GM12865 (cell line): ENCODE data around the gene RRP12.

Source experiments
- DNase-seq: peaks from one replicate; pipeline ENCODE4 v3.0.0; 2010; ENCODE audit warnings: low read depth
- H3K4me3 ChIP-seq: 2 replicates; pipeline ENCODE4 v1.5.1; 2011; ENCODE audit warnings: mild to moderate bottlenecking, low read depth, low read length, control low read depth
- TF ChIP-seq, protein P1 (sequence below): IDR thresholded peaks from 2 replicates; pipeline ENCODE4 v1.5.1; 2011; ENCODE audit warnings: low read length, control low read depth, low read depth, inconsistent platforms; ENCODE audit not compliant: insufficient read depth; ENCODE audit errors: missing control alignments

RRP12 gene, protein sequence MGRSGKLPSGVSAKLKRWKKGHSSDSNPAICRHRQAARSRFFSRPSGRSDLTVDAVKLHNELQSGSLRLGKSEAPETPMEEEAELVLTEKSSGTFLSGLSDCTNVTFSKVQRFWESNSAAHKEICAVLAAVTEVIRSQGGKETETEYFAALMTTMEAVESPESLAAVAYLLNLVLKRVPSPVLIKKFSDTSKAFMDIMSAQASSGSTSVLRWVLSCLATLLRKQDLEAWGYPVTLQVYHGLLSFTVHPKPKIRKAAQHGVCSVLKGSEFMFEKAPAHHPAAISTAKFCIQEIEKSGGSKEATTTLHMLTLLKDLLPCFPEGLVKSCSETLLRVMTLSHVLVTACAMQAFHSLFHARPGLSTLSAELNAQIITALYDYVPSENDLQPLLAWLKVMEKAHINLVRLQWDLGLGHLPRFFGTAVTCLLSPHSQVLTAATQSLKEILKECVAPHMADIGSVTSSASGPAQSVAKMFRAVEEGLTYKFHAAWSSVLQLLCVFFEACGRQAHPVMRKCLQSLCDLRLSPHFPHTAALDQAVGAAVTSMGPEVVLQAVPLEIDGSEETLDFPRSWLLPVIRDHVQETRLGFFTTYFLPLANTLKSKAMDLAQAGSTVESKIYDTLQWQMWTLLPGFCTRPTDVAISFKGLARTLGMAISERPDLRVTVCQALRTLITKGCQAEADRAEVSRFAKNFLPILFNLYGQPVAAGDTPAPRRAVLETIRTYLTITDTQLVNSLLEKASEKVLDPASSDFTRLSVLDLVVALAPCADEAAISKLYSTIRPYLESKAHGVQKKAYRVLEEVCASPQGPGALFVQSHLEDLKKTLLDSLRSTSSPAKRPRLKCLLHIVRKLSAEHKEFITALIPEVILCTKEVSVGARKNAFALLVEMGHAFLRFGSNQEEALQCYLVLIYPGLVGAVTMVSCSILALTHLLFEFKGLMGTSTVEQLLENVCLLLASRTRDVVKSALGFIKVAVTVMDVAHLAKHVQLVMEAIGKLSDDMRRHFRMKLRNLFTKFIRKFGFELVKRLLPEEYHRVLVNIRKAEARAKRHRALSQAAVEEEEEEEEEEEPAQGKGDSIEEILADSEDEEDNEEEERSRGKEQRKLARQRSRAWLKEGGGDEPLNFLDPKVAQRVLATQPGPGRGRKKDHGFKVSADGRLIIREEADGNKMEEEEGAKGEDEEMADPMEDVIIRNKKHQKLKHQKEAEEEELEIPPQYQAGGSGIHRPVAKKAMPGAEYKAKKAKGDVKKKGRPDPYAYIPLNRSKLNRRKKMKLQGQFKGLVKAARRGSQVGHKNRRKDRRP (N-terminal part only)

DNA sequence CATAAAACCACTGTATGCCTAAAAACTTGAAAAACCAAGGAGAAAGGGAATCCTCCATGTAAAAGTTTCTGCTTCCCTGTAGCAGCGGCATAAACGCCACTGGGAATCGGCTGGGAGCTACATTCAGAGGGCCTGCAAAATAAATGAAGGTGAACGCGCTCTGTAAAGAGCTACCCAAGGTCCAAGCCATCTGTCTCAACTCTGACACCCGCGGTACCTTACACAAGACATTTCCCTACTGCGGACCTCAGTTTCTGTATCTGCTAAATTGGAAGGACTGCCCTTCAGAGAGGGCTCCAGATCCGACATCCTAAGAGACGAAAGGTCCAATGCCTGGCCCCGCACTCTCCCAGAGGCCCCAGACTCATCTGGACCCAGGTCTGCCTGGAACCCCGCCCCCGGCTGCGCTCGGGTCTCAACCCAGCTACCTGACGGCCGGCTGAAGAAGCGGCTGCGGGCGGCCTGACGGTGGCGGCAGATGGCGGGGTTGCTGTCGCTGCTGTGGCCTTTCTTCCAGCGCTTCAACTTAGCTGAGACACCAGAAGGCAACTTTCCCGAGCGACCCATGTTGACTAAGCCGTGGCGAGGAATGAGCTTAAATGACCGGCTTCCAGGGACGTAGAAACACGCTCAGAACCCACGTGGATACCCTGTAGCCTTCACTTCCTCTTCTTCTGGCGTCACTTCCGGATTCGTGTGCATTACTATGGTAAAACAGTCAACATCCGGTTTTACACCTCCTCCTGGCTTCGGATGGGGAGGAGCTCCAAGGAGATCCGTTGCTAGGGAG, at the start of gene RRP12:
Gene RRP12, minus strand, starts transcription at position 676 of the 790 bp plus-strand sequence. Its CDS starts 109 bp downstream, at position 567.
- DNase-seq, result peak; percentile 95
- H3K4me3 ChIP-seq, result peak within 1 kb of the TSS; percentile 74
- TF ChIP-seq, protein P1, sequence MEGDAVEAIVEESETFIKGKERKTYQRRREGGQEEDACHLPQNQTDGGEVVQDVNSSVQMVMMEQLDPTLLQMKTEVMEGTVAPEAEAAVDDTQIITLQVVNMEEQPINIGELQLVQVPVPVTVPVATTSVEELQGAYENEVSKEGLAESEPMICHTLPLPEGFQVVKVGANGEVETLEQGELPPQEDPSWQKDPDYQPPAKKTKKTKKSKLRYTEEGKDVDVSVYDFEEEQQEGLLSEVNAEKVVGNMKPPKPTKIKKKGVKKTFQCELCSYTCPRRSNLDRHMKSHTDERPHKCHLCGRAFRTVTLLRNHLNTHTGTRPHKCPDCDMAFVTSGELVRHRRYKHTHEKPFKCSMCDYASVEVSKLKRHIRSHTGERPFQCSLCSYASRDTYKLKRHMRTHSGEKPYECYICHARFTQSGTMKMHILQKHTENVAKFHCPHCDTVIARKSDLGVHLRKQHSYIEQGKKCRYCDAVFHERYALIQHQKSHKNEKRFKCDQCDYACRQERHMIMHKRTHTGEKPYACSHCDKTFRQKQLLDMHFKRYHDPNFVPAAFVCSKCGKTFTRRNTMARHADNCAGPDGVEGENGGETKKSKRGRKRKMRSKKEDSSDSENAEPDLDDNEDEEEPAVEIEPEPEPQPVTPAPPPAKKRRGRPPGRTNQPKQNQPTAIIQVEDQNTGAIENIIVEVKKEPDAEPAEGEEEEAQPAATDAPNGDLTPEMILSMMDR, result peak; percentile 5

DNA sequence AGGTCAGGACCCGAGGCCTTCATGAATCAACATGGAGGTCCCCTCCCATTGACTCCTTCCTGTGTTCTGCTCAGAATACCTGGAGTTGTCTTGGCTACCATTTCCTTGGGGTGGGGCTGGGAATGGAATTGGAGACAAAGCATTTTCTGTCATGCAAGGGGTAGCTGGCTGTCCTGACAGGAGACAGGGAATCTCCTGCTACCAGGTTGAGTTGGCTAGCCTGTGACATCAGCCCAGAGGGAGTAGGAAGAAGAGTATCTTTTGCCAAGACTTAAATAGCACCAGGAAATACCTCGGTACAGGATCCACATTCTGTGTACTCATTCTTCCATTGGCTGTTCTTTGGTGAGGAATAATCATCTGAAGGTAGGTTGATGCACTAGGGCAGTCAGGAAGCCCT, 49.7 kb upstream of the RRP12 start:
- H3K4me3 ChIP-seq, result no peak overlapping the region
- no peak for DNase-seq
- TF ChIP-seq, protein P1, result no peak

DNA sequence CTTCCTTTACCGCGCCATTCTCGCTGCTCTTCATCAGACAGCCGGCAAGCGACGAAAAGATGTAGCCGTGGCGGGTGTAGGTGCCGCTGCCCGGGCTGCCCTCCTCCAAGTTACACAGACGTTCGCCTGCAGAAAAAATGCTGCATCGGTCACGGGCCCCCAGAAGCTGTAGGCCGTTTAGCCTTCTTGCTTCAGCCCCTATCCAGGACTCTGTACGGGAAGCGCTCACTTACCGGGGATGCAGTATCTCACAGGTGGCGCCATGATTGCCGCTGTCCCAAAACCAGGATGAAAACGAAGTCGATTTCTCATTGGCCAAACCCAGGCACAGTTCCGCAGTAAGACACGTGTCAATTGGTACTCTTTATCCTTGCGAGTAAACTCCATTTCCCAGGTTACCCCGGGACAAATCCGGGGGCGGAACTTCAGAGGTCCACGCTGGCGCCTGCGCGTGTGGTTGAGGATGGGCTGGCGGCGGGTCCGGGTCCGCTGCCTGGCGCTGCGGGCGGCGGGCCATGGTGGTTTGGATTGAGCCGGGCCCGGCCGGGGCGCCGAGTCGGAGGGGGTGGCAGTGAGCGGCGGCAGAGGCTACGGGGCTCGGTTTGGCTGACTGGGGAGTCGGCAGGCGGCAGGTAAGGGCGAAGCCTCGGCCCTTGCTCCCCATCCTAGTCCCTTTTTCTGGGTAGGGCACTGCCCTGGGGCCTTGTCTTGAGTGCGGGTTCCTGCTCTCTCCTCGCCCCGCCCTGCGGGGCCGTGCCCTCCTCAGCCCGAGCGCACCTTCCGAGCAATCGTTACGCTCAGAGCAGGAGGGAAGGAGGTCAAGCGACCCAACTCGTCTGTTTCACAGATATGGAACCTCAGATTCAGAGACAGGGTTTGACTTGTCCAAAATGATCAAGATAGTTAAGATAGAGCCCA, 44.8 kb upstream of the RRP12 start, which contains the start of the genes EXOSC1 and ZDHHC16:
Gene EXOSC1, minus strand, starts transcription at position 285 of the 918 bp plus-strand sequence. Its CDS starts 21 bp downstream, at position 264.
Gene ZDHHC16, plus strand, starts transcription at position 454 of the 918 bp plus-strand sequence. CDS start 5,501 bp downstream, outside the sequence.
- DNase-seq, result peak; percentile 96
- peak within 1 kb of the TSS; percentile 75 for H3K4me3 ChIP-seq
- TF ChIP-seq, protein P1, result peak; percentile 6

DNA sequence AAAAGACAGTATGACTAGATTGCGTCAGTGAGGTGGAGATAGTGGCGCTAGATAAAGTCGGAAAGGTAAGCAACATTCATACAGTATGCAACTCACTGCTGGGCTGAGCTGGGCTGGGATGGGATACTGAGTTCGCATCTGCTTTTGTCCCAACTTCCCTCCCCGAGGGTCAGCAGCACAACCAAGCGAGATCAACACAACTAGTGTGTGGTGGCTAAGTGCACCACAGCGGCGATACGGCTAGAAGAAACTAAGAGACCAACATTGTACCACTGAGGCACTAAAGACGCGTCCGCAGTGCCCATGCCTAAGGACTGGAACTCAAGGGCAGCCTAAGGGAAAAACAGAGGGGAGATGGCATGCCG, 44.2 kb upstream of the RRP12 start:
- DNase-seq, result no peak
- peak overlapping the region; percentile 75 for H3K4me3 ChIP-seq
- TF ChIP-seq, protein P1, result no peak

DNA sequence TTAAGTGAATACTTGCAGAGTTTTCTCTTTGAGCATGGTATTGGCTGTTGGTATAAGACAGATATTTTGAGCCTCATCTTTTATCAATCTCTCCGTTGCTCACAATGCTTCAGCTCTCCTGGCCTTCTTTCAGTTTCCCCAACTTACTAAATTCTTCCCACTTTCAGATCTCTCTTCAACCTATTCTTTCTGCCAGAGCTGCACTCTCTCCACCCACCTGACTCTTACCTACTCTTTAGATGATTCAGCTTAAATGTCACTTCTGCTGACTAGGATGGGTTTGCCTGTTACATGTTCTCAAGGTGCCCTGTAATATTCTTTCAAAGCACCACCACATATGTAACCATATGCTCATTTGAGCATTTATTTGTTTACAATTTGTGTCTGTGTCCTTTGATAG, 43.1 kb upstream of the RRP12 start:
- H3K4me3 ChIP-seq, result no peak overlapping the region
- TF ChIP-seq, protein P1, result no peak
- no peak for DNase-seq
